Stomach (tissue), 4 donors: Measurements from ENCODE around the gene SPAG16.

Experiments
- CTCF ChIP-seq, 7 experiments: fragments of 450-650 bp in 4 of 7; fragments of 200-600 bp in 3 of 7; sonication (generic) in 3 of 7; IDR thresholded peaks; one replicate each; pipeline ENCODE4 v1.5.1; 2016 to 2019; ENCODE audit warnings: antibody characterized with exemption in 7 of 7, control low read depth in 2 of 7, mild to moderate bottlenecking in 1 of 7
- EP300 ChIP-seq: sonication (generic); formaldehyde crosslinking; IDR thresholded peaks from one replicate; pipeline ENCODE4 v1.6.1; 2017; ENCODE audit warnings: antibody characterized with exemption
- POLR2A ChIP-seq, 4 donors: fragments of 450-650 bp; IDR thresholded peaks; one replicate each; pipeline ENCODE4 v1.6.1; 2016; ENCODE audit warnings: antibody characterized with exemption in 4 of 4, control low read depth in 2 of 4, mild to moderate bottlenecking in 1 of 4, moderate library complexity in 1 of 4
- POLR2AphosphoS5 ChIP-seq, 3 donors: sonication (generic); formaldehyde crosslinking; IDR thresholded peaks; one replicate each; pipeline ENCODE4 v1.6.1; 2016; ENCODE audit warnings: antibody characterized with exemption in 3 of 3

DNA sequence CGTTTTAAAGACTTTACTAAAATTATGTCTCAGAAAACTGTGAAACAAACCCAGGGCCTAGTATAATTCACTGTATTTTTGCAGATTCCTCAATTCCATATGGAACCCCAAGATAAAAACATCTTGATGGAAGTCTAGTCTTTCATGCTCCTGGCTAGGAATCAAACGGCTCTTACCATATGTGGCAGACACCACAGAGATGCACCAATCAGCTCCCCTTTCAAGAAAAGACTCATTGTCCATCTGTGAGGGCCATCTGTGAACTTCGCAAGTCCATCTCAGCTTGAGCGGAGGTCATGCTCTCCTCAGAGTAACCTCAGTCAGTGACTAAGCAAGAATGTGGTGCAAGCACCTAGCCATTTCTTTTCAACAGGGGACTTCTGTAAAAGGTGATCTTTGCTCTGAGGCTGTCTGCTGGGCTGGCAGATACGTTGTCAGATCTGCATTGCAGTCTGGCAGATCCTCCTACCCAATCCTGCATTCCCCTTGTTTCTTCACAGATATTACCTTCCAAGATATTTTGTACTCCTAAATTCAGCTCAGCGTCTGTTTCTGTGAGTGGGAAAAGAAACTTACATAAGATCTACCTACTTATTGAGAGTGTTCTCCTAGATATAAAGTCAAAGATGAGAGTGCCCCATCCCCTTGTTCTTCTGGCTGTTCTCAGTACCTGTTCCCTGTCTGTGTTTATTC, 419.3 kb downstream of the SPAG16 start:
- TF ChIP-seq CTCF (IDR thresholded peaks at IDR 0.05) (no peak), POLR2A (IDR thresholded peaks at IDR 0.05) (no peak), POLR2AphosphoS5 (IDR thresholded peaks at IDR 0.05) (no peak), EP300 (no peak)
